ENCODE data around the gene ZC2HC1B. TPM values are rescaled to one million over a fixed set of nuclear protein-coding genes. Genes with fewer than 3 reads are reported as not detected.
"Not testable (repeated sequence)": the region's sequence is repeated elsewhere in the genome, so short reads cannot be mapped to it uniquely, and the experiment has no call there.

The ZC2HC1B gene
- total and polyA plus RNA-seq, 2 experiments from 2014 or later = not detected

- H3K27ac ChIP-seq = peak overlapping the region; percentile 75
- no peaks in the 10 kb centered on the region for H4K20me1 ChIP-seq (ENCODE audit: insufficient read depth, poor library complexity, severe bottlenecking)
- peak overlapping the region; percentile 81 for H3K4me2 ChIP-seq
- DNase-seq (ENCODE audit: low spot score) = peak; percentile 15
- no peaks in the 10 kb centered on the region for H3K9me2 ChIP-seq (replicated peaks; ENCODE audit: insufficient read depth)
- H3K36me3 ChIP-seq (replicated peaks; ENCODE audit: insufficient read depth, low read depth) = no peaks in the 10 kb centered on the region
- 28% methylated on average over 4 of the region's 4 CpGs for WGBS (ENCODE audit: low lambda C conversion rate, missing lambda C conversion rate)
- peaks cover 32% of the 10 kb centered on the region for H3K79me2 ChIP-seq
- TF ChIP-seq EZH2phosphoT487 (IDR thresholded peaks at IDR 0.05; ENCODE audit: low read depth, severe bottlenecking, unreplicated experiment) = no peak
- TF ChIP-seq CTCF (IDR thresholded peaks at IDR 0.05; ENCODE audit: poor library complexity) = no peak
- no peak for TF ChIP-seq EZH2 (IDR thresholded peaks at IDR 0.05; ENCODE audit: borderline replicate concordance)
- H3K27me3 ChIP-seq = no peaks in the 10 kb centered on the region
- H3K9me3 ChIP-seq (ENCODE audit: low read depth) = no peaks in the 10 kb centered on the region
- H3K4me3 ChIP-seq = peak overlapping the region; percentile 40
- H3K4me1 ChIP-seq (ENCODE audit: insufficient read depth) = peaks cover 8% of the 10 kb centered on the region
- H2AFZ ChIP-seq = peak overlapping the region; percentile 50
Measured at GRCh38 chr6:143844006-143844405, 20.3 kb upstream of the ZC2HC1B start.

- peaks cover 39% of the 10 kb centered on the region for H3K79me2 ChIP-seq
- H3K4me1 ChIP-seq (ENCODE audit: insufficient read depth) = peaks cover 5% of the 10 kb centered on the region
- no peaks in the 10 kb centered on the region for H3K9me3 ChIP-seq (ENCODE audit: low read depth)
- H3K27me3 ChIP-seq = no peaks in the 10 kb centered on the region
- H3K4me2 ChIP-seq = no peak overlapping the region
- no peak overlapping the region for H3K27ac ChIP-seq
- H3K4me3 ChIP-seq = no peak overlapping the region
- TF ChIP-seq EZH2 (IDR thresholded peaks at IDR 0.05; ENCODE audit: borderline replicate concordance) (no peak), EZH2phosphoT487 (IDR thresholded peaks at IDR 0.05; ENCODE audit: low read depth, severe bottlenecking, unreplicated experiment) (no peak), CTCF (IDR thresholded peaks at IDR 0.05; ENCODE audit: poor library complexity) (no peak)
- no peak overlapping the region for H2AFZ ChIP-seq
- H3K36me3 ChIP-seq (replicated peaks; ENCODE audit: insufficient read depth, low read depth) = no peaks in the 10 kb centered on the region
- H3K9me2 ChIP-seq (replicated peaks; ENCODE audit: insufficient read depth) = no peaks in the 10 kb centered on the region
- no peak for DNase-seq (ENCODE audit: low spot score)
- H4K20me1 ChIP-seq (ENCODE audit: insufficient read depth, poor library complexity, severe bottlenecking) = no peaks in the 10 kb centered on the region
- 90% methylated on average over 5 of the region's 5 CpGs for WGBS (ENCODE audit: low lambda C conversion rate, missing lambda C conversion rate)
Measured at GRCh38 chr6:143845033-143845432, 19.2 kb upstream of the ZC2HC1B start.

- DNase-seq (ENCODE audit: low spot score) = not testable (repeated sequence)
- 93% methylated on average over 3 of the region's 3 CpGs for WGBS (ENCODE audit: low lambda C conversion rate, missing lambda C conversion rate)
- H3K79me2 ChIP-seq = peaks cover 46% of the 10 kb centered on the region
Measured at GRCh38 chr6:143851706-143852105, 12.6 kb upstream of the ZC2HC1B start.

GRCh38 chr6:143855057-143855456 is 9.2 kb upstream of the ZC2HC1B start:
- H3K4me2 ChIP-seq; DNase-seq (ENCODE audit: low spot score); H3K4me3 ChIP-seq; H3K4me1 ChIP-seq (ENCODE audit: insufficient read depth); H2AFZ ChIP-seq; H3K27me3 ChIP-seq; H3K9me2 ChIP-seq (replicated peaks; ENCODE audit: insufficient read depth); H3K27ac ChIP-seq; H3K36me3 ChIP-seq (replicated peaks; ENCODE audit: insufficient read depth, low read depth); H3K9me3 ChIP-seq (ENCODE audit: low read depth); H4K20me1 ChIP-seq (ENCODE audit: insufficient read depth, poor library complexity, severe bottlenecking): not testable (repeated sequence)
- WGBS (ENCODE audit: low lambda C conversion rate, missing lambda C conversion rate) = 93% methylated on average over 1 of the region's 1 CpG
- H3K79me2 ChIP-seq = peaks cover 28% of the 10 kb centered on the region

More at GRCh38 chr6:143851706-143852105, 12.6 kb upstream of the ZC2HC1B start:
- not testable (repeated sequence) for H3K36me3 ChIP-seq (replicated peaks; ENCODE audit: insufficient read depth, low read depth); H4K20me1 ChIP-seq (ENCODE audit: insufficient read depth, poor library complexity, severe bottlenecking); H3K4me1 ChIP-seq (ENCODE audit: insufficient read depth); H3K27ac ChIP-seq; H3K4me3 ChIP-seq; H3K27me3 ChIP-seq; H3K9me3 ChIP-seq (ENCODE audit: low read depth); H3K4me2 ChIP-seq; H3K9me2 ChIP-seq (replicated peaks; ENCODE audit: insufficient read depth); H2AFZ ChIP-seq

GRCh38 chr6:143856762-143857161 is 7.5 kb upstream of the ZC2HC1B start:
- H2AFZ ChIP-seq; H3K4me2 ChIP-seq; H3K9me3 ChIP-seq (ENCODE audit: low read depth); H3K36me3 ChIP-seq (replicated peaks; ENCODE audit: insufficient read depth, low read depth); H4K20me1 ChIP-seq (ENCODE audit: insufficient read depth, poor library complexity, severe bottlenecking); H3K9me2 ChIP-seq (replicated peaks; ENCODE audit: insufficient read depth); H3K4me3 ChIP-seq; DNase-seq (ENCODE audit: low spot score); H3K4me1 ChIP-seq (ENCODE audit: insufficient read depth); H3K27ac ChIP-seq; H3K27me3 ChIP-seq: not testable (repeated sequence)
- peaks cover 14% of the 10 kb centered on the region for H3K79me2 ChIP-seq
- 100% methylated on average over 6 of the region's 6 CpGs for WGBS (ENCODE audit: low lambda C conversion rate, missing lambda C conversion rate)
